GM18951 (cell line): ENCODE results near the gene BPIFB1.

Experiments used
- POLR2A ChIP-seq: IDR thresholded peaks from 4 replicates; pipeline ENCODE4 v1.6.1; 2011; ENCODE audit warnings: mild to moderate bottlenecking; ENCODE audit not compliant: insufficient read length, insufficient read depth; ENCODE audit errors: extremely low read depth
- in situ Hi-C: fragments of 300-500 bp; cut with MboI; formaldehyde crosslinking; loops from one replicate; pipeline ENCODE4 v1.12.0; 2022; ENCODE audit warnings: low sequenced_read_pairs, mixed read lengths, inconsistent platforms; ENCODE audit not compliant: unreplicated experiment

BPIFB1 gene

DNA sequence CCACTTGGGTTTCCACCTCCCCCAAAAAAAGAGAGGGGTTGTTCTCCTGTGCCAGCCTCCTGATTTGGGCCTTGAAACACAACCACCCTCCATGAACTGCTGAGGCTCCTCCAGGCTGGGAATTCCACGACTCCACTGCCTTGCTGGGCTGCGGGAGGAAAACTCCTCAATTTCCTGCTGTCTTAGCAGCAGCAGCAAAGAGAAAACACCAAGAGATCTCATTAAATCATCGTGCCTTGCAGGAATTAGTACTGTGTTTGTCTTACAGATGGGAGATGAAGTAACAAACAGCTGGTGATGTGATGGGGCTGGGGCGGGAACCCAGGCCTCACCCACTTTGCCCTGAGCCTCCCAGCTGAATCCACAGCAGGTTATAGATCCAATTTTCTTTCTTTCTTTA lies 29.0 kb downstream of the BPIFB1 start:
- in situ Hi-C loops: no loop called here

DNA sequence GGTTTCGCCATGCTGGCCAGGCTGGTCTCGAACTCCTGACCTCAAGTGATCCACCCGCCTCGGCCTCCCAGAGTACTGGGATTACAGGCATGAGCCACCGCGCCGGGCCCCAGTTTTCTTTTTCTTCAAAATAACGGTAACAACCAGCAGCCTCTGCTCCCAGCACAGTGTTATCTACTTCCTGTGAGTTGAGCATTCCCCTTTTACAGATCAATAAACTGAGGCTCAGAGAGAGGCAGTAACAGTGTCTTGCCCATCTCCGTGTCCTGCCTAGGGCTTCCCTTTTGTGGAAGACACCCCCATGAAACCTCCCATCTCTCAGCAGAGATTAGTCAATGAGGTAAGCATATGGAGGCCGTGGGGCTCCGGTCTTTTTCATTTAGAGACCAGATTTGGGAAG lies 29.6 kb downstream of the BPIFB1 start:
- TF ChIP-seq POLR2A: no peak
- in situ Hi-C loops: no loop called here

More for the DNA sequence above, 29.0 kb downstream of the BPIFB1 start:
- no peak for TF ChIP-seq POLR2A

DNA sequence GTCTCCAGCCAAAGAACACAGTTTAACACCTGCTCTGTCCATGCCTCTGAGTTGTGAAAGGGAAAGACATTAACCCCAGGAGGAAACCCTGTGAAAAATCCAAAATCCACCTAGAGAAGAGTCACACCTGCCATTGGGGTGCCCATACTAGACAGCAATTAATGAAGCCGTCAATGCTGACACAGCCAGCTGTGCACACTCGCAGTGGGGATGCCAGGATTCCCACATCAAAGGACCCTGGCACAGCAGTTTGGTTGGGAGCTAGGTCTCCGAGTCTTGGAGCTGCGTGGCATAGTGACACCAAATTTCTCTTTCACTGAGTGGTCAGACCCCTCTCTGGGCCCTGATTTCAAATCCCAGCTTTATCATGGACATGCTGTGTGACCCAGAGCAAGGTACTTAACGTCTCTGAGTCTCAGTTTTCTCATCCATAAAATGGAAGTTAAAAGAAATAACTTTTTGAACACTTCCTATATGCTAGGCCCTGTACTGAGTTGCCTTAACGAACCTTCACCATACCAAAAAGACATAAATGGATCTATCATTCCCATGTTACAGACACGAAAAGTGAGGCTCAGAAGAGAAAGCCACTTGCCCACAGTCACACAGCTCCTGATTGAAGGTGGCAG lies 30.8 kb downstream of the BPIFB1 start:
- no peak for TF ChIP-seq POLR2A
- in situ Hi-C loops: no loop called here

DNA sequence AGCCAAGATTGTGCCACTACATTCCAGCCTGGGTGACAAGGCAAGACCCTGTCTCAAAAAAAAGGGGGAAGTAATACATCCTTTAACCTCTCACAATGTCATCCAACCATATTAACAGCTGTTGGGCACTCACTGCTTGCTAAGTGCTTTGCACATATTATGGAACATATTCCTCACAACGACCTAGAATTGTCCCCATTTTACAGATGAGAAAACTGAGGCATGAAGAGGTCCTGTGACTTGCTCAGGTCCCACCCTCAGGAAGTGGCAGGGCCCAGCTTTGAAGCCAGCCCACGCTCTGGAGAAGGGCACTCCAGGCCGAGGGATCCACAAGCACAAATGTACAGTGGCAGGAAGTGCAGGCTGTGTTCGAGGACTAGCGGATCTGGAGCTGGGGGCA lies 33.3 kb downstream of the BPIFB1 start:
- no peak for TF ChIP-seq POLR2A
- in situ Hi-C loops: no loop called here

DNA sequence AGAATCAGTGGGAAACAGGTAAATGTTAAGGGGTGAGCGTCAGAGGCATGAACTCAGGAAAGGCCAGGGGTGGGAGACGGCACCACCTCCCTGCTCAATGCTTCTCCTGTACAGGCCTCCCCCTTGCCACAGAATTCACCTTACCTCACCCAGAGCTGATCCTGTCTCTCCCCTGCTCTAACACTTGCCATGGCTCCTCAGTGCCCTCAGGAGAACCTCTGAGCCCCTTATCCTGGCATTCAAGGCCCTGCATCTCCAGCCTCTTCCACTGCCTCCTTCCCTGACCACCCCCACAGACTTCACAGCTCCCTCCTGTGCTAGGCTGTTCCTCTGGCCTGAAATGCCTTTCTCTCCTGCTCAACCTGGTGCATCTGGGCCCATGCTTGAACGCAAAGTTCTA lies 33.9 kb downstream of the BPIFB1 start:
- in situ Hi-C loops: no loop called here
- no peak for TF ChIP-seq POLR2A

DNA sequence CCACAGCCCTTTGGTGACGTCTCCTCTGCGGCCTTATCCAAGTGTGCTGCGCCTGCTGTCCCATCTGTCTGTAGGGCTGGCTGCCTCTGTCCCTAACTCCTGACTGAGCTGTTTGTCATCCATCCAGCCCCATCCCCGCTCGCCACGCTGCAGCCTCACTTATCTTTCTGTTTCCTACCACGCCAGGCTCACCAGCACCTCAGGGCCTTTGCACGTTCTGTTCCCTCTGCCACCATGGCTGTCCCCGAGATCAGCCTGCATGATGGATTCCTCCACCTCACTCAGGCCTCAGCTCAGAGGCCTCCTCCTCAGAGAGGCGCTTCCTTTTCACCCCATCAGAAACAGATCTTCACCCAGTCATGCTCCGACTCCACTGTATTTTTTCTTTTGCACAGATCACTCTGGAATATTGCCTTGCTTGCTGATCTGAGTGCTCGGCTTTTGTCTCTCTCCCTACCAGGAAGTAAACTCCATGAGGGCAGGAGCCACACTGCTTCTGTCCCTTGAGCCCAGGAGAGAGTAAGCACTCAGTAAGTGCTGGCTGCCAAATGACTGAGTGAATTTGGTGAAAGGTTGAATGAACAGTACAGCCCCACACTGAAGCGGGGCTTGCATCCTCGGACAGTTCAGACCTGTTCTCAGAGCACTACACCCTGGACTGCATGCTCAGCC lies 34.5 kb downstream of the BPIFB1 start:
- in situ Hi-C loops: no loop called here
- TF ChIP-seq POLR2A: no peak

DNA sequence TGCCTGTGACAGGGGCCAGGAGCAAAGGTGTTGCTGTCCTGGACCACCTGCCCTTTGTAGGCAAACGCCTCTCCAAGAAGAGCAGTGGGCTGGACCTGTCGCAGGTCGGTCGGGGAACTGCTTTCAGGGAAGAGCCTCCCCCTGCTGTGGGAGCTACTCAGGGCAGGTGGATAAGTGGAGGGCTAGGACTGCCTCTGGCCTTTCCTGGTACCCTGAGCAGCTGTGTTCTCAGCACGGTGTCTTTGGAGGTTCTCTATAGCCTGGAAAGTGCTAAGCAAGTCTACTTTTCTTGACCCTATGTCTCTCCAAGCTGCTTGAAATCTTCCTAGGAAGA lies 35.0 kb downstream of the BPIFB1 start:
- in situ Hi-C loops: no loop called here
- TF ChIP-seq POLR2A: no peak

DNA sequence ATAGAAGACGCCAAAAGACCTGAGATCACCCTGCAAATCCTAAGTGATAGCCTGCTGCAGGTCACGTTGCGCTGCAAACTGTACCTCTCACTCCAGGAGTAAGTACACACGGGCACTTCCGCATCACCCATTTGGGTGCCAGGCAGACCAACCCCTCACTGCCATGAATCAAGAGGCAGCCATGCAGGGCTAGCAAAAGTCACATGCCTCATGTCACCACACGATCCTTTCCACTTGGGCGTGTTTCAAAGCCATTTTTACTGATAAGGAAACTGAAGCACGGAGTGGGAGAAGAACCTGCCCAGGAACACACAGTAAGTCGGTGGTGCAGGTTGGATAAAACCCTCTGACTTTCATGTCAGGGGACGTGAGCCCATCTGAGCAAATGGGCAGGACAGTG lies 37.0 kb downstream of the BPIFB1 start:
- in situ Hi-C loops: no loop called here
- no peak for TF ChIP-seq POLR2A

DNA sequence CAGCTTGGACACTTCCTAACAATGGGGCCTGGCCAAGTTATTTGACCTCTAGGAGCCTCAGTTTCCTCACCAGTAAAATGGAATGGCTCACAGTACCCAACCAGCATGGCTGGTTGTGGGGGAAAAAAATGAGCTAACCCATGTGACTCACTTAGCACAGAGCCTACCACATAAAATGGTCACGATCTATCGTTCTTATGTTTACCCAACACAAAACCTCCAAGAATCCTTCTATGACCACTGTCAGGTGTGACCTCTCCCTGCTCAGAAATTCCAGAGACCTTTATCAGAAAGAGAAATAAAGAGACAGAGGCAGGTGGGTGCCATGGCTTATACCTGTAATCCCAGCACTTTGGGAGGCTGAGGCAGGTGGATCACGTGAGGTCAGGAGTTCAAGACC lies 39.4 kb downstream of the BPIFB1 start:
- in situ Hi-C loops: no loop called here
- TF ChIP-seq POLR2A: no peak

DNA sequence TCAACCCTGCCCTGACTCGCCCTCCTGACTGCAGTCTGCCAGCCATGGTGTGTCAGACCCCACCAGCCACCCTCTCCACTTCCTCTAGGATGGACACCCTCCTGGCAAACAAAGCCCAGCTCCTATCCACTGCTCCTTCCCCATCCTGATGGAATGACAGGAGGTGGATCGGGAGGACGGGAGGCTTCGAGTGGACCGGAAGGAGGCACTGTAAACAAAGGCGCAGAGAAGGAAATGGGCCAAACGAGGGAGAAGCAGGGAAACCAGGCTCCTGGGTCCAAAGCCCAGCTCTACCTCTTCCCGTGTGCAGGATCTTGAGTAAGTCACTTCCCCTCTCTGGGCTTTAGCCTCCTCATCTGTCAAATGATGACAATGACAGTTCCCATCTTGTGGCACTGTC lies 40.2 kb downstream of the BPIFB1 start:
- TF ChIP-seq POLR2A: no peak
- in situ Hi-C loops: no loop called here

DNA sequence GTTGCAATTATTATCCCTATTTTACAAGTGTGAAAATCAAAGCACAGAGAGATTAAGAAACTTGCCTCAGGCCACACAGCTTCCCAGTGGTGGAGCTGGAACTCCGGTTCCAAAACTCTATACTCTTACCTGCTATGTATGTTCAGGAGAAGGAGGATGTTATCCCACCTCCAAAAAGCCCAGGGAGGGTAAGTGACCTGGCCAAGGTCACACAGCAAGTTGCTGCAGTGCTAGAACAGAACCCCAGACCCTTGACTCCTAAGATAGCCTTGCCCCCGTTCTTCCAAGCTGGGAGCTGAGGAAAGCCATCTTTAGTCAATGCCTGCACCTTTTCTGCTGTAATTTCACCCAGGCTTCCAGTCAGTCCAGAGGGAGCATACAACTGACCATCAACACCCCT lies 42.3 kb downstream of the BPIFB1 start:
- TF ChIP-seq POLR2A: no peak
- in situ Hi-C loops: no loop called here

DNA sequence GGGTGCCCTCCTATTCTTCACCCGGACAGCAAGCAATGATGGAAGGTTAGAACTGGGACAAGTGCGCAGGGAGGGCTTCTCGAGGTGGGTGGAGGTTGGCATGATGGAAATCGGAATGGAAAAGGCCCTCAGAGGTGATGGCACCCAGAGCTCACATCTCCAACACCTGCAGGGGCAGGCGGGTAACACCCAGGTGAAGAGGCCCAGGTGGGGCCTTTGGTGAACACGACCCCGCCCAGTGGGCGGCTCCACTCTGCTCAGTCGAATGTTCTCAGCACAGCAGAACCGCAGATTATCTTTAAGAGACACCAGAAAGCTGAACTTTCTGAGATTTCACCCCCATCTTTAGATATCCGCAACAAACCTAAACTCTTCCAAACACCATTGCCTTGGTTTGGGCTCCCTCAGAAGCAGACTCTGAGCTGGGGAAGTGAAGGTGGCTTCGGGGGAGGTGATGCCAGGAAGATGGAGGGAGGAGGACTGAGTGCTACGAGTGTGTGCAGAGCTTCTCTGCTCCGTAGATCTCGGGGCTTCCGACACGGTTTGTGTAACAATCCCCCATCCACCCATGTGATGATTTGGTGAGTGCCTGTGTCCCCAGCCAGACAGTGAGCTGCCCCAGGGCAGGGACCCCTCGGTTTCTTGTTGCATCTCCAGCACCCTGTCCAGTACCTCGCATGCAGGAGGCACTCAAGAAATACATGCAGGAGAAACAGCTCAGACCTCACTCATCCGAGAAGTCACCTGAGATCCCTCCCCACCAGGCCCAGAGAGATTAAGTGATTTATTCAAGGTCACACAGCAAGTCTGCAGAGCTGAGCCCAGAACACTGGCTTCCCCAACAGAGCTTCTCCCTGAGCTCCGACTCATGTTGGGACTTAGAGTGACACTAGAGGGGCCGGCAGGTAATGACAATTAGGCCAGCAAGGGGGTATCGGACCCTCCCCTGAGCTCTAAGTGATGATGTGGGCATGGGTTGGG lies 45.4 kb downstream of the BPIFB1 start:
- in situ Hi-C loops: no loop called here

DNA sequence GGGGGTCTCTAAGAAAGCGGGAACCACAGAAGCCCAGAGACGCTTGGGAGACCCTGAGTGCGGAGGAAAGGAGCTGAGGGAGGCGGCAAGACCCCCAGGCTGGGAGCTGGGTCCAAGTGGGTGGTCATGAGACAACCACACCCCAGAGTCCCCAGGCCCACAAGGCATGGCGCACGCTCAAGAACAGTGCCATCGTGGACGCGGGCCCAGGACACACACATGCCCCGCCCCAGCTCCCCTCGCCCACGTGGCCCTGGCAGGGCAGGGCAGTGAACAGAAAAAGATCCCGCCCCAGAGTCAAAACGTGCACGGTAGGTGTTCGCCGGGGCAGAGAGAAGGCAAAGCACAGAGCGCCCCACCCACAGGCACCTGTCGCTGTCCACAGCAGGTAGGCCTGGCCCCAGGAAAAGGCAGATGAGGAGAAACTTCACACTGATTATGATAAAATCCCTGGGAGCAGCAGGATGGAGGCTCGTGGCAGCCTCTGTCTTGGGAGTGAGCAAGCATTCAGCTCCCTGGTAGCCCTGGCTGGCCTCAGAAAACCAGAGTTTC lies 50.0 kb downstream of the BPIFB1 start:
- TF ChIP-seq POLR2A: no peak
- in situ Hi-C loops: no loop called here

More for the DNA sequence above, 45.4 kb downstream of the BPIFB1 start:
- TF ChIP-seq POLR2A: no peak
